ENCODE results near the gene GTF3C4. TPM values are rescaled to one million over a fixed set of nuclear protein-coding genes. Genes with fewer than 3 reads are reported as not detected.

GTF3C4 gene
- polyA plus RNA-seq, 2 of the 4 experiments (the other 2 are of a cell fraction) = 9.0 to 15.4 TPM

DNA sequence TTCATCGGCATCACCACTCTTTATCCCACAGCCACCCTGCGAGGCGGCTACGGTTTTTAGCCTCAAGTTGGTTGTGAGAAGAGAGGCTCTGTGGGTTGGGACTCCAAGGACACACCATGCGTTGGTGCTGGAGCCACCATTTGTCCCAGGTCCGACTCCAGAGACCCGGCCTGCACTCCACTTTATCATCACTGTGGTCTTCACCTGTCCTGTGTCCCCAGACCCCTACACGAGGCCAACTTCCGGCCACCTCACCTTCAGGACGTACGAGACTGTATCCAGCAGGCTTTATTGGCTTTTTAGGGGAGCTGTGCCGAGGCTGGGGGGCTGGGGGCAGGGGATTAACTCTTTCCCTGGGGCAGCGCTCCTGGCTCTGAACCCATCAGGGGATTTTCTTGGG lies 55.0 kb downstream of the GTF3C4 start:
- TF ChIP-seq TFCP2L1 (CRISPR knock-in tag; IDR thresholded peaks at IDR 0.05) = no peak
- TF ChIP-seq, protein P1, sequence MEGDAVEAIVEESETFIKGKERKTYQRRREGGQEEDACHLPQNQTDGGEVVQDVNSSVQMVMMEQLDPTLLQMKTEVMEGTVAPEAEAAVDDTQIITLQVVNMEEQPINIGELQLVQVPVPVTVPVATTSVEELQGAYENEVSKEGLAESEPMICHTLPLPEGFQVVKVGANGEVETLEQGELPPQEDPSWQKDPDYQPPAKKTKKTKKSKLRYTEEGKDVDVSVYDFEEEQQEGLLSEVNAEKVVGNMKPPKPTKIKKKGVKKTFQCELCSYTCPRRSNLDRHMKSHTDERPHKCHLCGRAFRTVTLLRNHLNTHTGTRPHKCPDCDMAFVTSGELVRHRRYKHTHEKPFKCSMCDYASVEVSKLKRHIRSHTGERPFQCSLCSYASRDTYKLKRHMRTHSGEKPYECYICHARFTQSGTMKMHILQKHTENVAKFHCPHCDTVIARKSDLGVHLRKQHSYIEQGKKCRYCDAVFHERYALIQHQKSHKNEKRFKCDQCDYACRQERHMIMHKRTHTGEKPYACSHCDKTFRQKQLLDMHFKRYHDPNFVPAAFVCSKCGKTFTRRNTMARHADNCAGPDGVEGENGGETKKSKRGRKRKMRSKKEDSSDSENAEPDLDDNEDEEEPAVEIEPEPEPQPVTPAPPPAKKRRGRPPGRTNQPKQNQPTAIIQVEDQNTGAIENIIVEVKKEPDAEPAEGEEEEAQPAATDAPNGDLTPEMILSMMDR (IDR thresholded peaks at IDR 0.05) = no peak
- TF ChIP-seq SMC3 (IDR thresholded peaks at IDR 0.05) = no peak
- TF ChIP-seq MAZ (IDR thresholded peaks at IDR 0.05; ENCODE audit: borderline replicate concordance, low read depth, low read length) = no peak
- no peak for TF ChIP-seq CEBPB (IDR thresholded peaks at IDR 0.05)
- TF ChIP-seq, protein P2, sequence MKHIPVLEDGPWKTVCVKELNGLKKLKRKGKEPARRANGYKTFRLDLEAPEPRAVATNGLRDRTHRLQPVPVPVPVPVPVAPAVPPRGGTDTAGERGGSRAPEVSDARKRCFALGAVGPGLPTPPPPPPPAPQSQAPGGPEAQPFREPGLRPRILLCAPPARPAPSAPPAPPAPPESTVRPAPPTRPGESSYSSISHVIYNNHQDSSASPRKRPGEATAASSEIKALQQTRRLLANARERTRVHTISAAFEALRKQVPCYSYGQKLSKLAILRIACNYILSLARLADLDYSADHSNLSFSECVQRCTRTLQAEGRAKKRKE (CRISPR knock-in tag; IDR thresholded peaks at IDR 0.05; ENCODE audit: low read depth) = no peak
- no peak for TF ChIP-seq HDAC2 (IDR thresholded peaks at IDR 0.05)
- TF ChIP-seq, protein P3, sequence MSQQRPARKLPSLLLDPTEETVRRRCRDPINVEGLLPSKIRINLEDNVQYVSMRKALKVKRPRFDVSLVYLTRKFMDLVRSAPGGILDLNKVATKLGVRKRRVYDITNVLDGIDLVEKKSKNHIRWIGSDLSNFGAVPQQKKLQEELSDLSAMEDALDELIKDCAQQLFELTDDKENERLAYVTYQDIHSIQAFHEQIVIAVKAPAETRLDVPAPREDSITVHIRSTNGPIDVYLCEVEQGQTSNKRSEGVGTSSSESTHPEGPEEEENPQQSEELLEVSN (IDR thresholded peaks at IDR 0.05; ENCODE audit: borderline replicate concordance, low read depth) = no peak
- no peak for TF ChIP-seq ESRRA (IDR thresholded peaks at IDR 0.05; ENCODE audit: borderline replicate concordance, low read length)
- no peak for TF ChIP-seq NPAS2 (CRISPR knock-in tag; IDR thresholded peaks at IDR 0.05; ENCODE audit: borderline replicate concordance)
- TF ChIP-seq JUN (IDR thresholded peaks at IDR 0.05) = no peak
- TF ChIP-seq HOXA7 (CRISPR knock-in tag; IDR thresholded peaks at IDR 0.05) = no peak
- no peak for TF ChIP-seq EP300 (IDR thresholded peaks at IDR 0.05)
- TF ChIP-seq EHF (CRISPR knock-in tag; IDR thresholded peaks at IDR 0.05) = no peak
- Histone ChIP-seq H3K4me1 (no peaks in the 10 kb centered on the region), H3K9me3 (no peaks in the 10 kb centered on the region), H3K4me3 (no peak overlapping the region), H3K4me2 (no peak overlapping the region), H3K27ac (no peak overlapping the region)
- no peak for ATAC-seq
- no peak for DNase-seq (ENCODE audit: low read depth in 1 of 2, low spot score in 1 of 2)
- CTCF ChIA-PET = no interaction called here
- WGBS (ENCODE audit: missing lambda C conversion rate) = 62% methylated on average over 10 of the region's 13 CpGs
- POLR2A ChIA-PET = no interaction called here
- FAIRE-seq = no peak

DNA sequence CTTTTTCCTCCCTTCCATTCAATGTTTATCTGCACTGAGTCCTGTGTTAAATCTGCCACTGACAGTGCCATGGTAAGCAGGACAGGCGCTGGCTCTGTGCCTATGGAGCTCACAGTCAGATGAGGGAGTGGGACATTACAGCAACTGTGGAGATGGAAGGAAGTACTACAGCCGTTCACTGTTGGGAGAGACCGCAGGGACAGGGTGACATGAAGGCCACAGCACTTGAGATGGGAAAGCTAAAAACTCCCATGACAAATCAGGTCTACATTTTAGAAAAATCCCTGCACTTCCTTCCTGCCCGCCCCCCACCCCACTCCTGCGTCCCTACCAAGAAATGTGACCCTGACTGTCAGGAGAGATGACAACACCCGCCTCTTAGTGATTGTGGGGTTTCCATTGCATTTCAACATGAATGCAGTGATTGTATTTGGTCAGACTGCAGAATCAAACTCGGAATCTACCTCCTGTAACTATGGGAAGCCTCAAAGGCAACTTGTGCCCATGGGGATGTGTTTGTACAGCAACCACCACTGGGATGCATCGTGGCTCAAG lies 56.4 kb downstream of the GTF3C4 start:
- 20% methylated on average over 8 of the region's 8 CpGs for WGBS (ENCODE audit: missing lambda C conversion rate)
- Histone ChIP-seq H3K4me3 (no peak overlapping the region), H3K4me1 (no peaks in the 10 kb centered on the region), H3K27ac (no peak overlapping the region), H3K4me2 (no peak overlapping the region), H3K9me3 (no peaks in the 10 kb centered on the region)
- ChIA-PET CTCF (no interaction called here), POLR2A (no interaction called here)
- DNase-seq (ENCODE audit: low read depth in 1 of 2, low spot score in 1 of 2) (no peak), ATAC-seq (no peak), FAIRE-seq (no peak)
- TF ChIP-seq ZFP36 (IDR thresholded peaks at IDR 0.05; ENCODE audit: borderline replicate concordance, partially characterized antibody) = no peak
- TF ChIP-seq ESRRA (IDR thresholded peaks at IDR 0.05; ENCODE audit: borderline replicate concordance, low read length) = no peak
- no peak for TF ChIP-seq MAZ (IDR thresholded peaks at IDR 0.05; ENCODE audit: borderline replicate concordance, low read depth, low read length)
- TF ChIP-seq EP300 (IDR thresholded peaks at IDR 0.05) = no peak
- no peak for TF ChIP-seq POLR2AphosphoS2 (conservative IDR thresholded peaks at IDR 0.05; ENCODE audit: low read length)
- TF ChIP-seq HOXA7 (CRISPR knock-in tag; IDR thresholded peaks at IDR 0.05) = no peak
- TF ChIP-seq NR3C1 (IDR thresholded peaks at IDR 0.05) = no peak

DNA sequence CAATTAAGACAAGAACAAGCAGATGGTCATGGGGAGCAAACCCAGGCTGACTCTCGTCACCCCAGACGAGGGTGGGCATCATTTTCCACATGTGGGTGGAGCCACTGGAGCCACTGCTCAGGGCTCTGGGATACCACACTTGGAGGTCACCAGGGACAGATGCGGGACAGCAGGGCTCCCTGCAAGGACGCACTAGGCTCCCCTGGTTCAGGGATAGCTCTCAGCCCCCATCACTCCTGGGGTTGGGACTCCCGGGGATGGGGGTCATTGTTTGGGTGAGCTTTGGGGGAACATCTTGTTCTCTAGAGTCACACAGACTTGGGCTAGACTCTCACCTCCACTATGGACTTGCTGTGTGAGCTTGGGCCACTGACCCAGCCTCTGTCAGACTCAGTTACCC lies 57.8 kb downstream of the GTF3C4 start:
- Histone ChIP-seq H3K9me3 (no peaks in the 10 kb centered on the region), H3K4me2 (no peak overlapping the region), H3K27ac (no peak overlapping the region), H3K4me3 (no peak overlapping the region), H3K4me1 (no peaks in the 10 kb centered on the region)
- 40% methylated on average over 3 of the region's 5 CpGs for WGBS (ENCODE audit: missing lambda C conversion rate)
- DNase-seq (ENCODE audit: low read depth in 1 of 2, low spot score in 1 of 2) = no peak
- FAIRE-seq = no peak
- CTCF ChIA-PET = interaction anchor here (0.5 to 1.1 kb wide), 3 partner anchors 26 to 67 kb away, joined by 3 read pairs; no protein-coding TSS in a partner anchor
- POLR2A ChIA-PET = no interaction called here
- ATAC-seq = no peak
- TF ChIP-seq, protein P4, sequence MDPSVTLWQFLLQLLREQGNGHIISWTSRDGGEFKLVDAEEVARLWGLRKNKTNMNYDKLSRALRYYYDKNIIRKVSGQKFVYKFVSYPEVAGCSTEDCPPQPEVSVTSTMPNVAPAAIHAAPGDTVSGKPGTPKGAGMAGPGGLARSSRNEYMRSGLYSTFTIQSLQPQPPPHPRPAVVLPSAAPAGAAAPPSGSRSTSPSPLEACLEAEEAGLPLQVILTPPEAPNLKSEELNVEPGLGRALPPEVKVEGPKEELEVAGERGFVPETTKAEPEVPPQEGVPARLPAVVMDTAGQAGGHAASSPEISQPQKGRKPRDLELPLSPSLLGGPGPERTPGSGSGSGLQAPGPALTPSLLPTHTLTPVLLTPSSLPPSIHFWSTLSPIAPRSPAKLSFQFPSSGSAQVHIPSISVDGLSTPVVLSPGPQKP (IDR thresholded peaks at IDR 0.05; ENCODE audit: low read depth, low read length) = no peak
- TF ChIP-seq, protein P1 (IDR thresholded peaks at IDR 0.05) = no peak
- no peak for TF ChIP-seq CBX8 (IDR thresholded peaks at IDR 0.05)
- no peak for TF ChIP-seq RARB (CRISPR knock-in tag; IDR thresholded peaks at IDR 0.05)
- no peak for TF ChIP-seq ZC3H11A (IDR thresholded peaks at IDR 0.05)
- no peak for TF ChIP-seq MAZ (IDR thresholded peaks at IDR 0.05; ENCODE audit: borderline replicate concordance, low read depth, low read length)
- TF ChIP-seq SMC3 (IDR thresholded peaks at IDR 0.05) = no peak
- TF ChIP-seq EHMT2 (IDR thresholded peaks at IDR 0.05; ENCODE audit: low read depth) = no peak
- TF ChIP-seq, protein P5, sequence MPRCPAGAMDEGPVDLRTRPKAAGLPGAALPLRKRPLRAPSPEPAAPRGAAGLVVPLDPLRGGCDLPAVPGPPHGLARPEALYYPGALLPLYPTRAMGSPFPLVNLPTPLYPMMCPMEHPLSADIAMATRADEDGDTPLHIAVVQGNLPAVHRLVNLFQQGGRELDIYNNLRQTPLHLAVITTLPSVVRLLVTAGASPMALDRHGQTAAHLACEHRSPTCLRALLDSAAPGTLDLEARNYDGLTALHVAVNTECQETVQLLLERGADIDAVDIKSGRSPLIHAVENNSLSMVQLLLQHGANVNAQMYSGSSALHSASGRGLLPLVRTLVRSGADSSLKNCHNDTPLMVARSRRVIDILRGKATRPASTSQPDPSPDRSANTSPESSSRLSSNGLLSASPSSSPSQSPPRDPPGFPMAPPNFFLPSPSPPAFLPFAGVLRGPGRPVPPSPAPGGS (IDR thresholded peaks at IDR 0.05) = no peak
- TF ChIP-seq GATA3 (IDR thresholded peaks at IDR 0.05; ENCODE audit: borderline replicate concordance) = no peak
- no peak for TF ChIP-seq RAD21 (conservative IDR thresholded peaks at IDR 0.05 in 1 of 2, IDR thresholded peaks at IDR 0.05 in 1 of 2)
- TF ChIP-seq HOXA7 (CRISPR knock-in tag; IDR thresholded peaks at IDR 0.05) = no peak
- no peak for TF ChIP-seq SREBF2 (IDR thresholded peaks at IDR 0.05)
- no peak for TF ChIP-seq CBX2 (IDR thresholded peaks at IDR 0.05; ENCODE audit: borderline replicate concordance, low read depth)
